HG02884 (cell line): ENCODE measurements around the gene ACP2.

Experiments
- ATAC-seq: cut with Tn5 transposase; IDR thresholded peaks from one replicate; pipeline ENCODE4 v1.9.1; 2021; ENCODE audit warnings: mild to moderate bottlenecking, moderate library complexity; ENCODE audit not compliant: unreplicated experiment

Gene ACP2

GRCh38 chr11:47248664-47249377 is at the start of gene ACP2:
Gene ACP2 (minus strand): TSS chr11:47248814. CDS start chr11:47248789, 25 bp downstream.
- peak; percentile 86 for ATAC-seq

GRCh38 chr11:47296045-47296444 is 47.4 kb upstream of the ACP2 start:
- no peak for ATAC-seq

- ATAC-seq = no peak
Observed at GRCh38 chr11:47295385-47295784, 46.8 kb upstream of the ACP2 start.

- ATAC-seq = no peak
Observed at GRCh38 chr11:47289856-47290255, 41.2 kb upstream of the ACP2 start.

- no peak for ATAC-seq
Observed at GRCh38 chr11:47288066-47288465, 39.5 kb upstream of the ACP2 start.

- no peak for ATAC-seq
Observed at GRCh38 chr11:47285969-47286770, 37.6 kb upstream of the ACP2 start.

GRCh38 chr11:47284151-47284550 is 35.5 kb upstream of the ACP2 start:
- ATAC-seq = no peak

- no peak for ATAC-seq
Observed at GRCh38 chr11:47282462-47282861, 33.8 kb upstream of the ACP2 start.

- ATAC-seq = no peak
Observed at GRCh38 chr11:47280860-47281259, 32.2 kb upstream of the ACP2 start.

GRCh38 chr11:47280099-47280498 is 31.5 kb upstream of the ACP2 start:
- no peak for ATAC-seq

GRCh38 chr11:47278769-47279168 is 30.2 kb upstream of the ACP2 start:
- ATAC-seq = no peak

- no peak for ATAC-seq
Observed at GRCh38 chr11:47278058-47278457, 29.4 kb upstream of the ACP2 start.

GRCh38 chr11:47276923-47277322 is 28.3 kb upstream of the ACP2 start:
- ATAC-seq = no peak

GRCh38 chr11:47274495-47275235 is 26.1 kb upstream of the ACP2 start:
- ATAC-seq = no peak

- no peak for ATAC-seq
Observed at GRCh38 chr11:47272706-47273105, 24.1 kb upstream of the ACP2 start.

- no peak for ATAC-seq
Observed at GRCh38 chr11:47271961-47272661, 23.5 kb upstream of the ACP2 start.

GRCh38 chr11:47271328-47271727 is 22.7 kb upstream of the ACP2 start:
- ATAC-seq = no peak

GRCh38 chr11:47270331-47271271 is 22.0 kb upstream of the ACP2 start:
- ATAC-seq = no peak

GRCh38 chr11:47269829-47270305 is 21.3 kb upstream of the ACP2 start, which contains the start of gene MADD:
Gene MADD (plus strand): TSS chr11:47270133.
- peak; percentile 63 for ATAC-seq
